Astrocyte (in vitro differentiated cells and primary cell): ENCODE data around the gene SLC25A33. TPM values are rescaled to one million over a fixed set of nuclear protein-coding genes. Genes with fewer than 3 reads are reported as not detected.

Source experiments
- DNase-seq: peaks from one replicate; pipeline ENCODE4 v3.0.0-alpha.2; 2010; ENCODE audit warnings: low read depth
- FAIRE-seq: peaks from 2 replicates; lab custom pipeline; 2011; peaks lifted over from hg19 to GRCh38; lab: Jason Lieb, UNC
- H2AFZ ChIP-seq: 2 replicates; pipeline ENCODE4 v1.6.0; 2012; ENCODE audit warnings: low read depth, low read length, inconsistent platforms
- H3K27ac ChIP-seq: 2 replicates; pipeline ENCODE4 v1.5.1; 2011; ENCODE audit warnings: low read depth, low read length, inconsistent platforms
- H3K27me3 ChIP-seq: 2 replicates; pipeline ENCODE4 v1.6.0; 2011; ENCODE audit warnings: low read length, inconsistent platforms; ENCODE audit not compliant: insufficient read depth
- H3K36me3 ChIP-seq: 2 replicates; pipeline ENCODE4 v1.5.1; 2011; ENCODE audit warnings: low read length, inconsistent platforms; ENCODE audit not compliant: insufficient read depth
- H3K4me1 ChIP-seq: 2 replicates; pipeline ENCODE4 v1.5.1; 2011; ENCODE audit warnings: low read length, inconsistent platforms; ENCODE audit not compliant: insufficient read depth
- H3K4me2 ChIP-seq: 2 replicates; pipeline ENCODE4 v1.6.0; 2012; ENCODE audit warnings: low read length, inconsistent platforms
- H3K4me3 ChIP-seq: 2 replicates; pipeline ENCODE4 v1.5.1; 2011; ENCODE audit warnings: low read depth, mild to moderate bottlenecking, low read length, inconsistent platforms; ENCODE audit not compliant: insufficient read depth
- H3K79me2 ChIP-seq: 2 replicates; pipeline ENCODE4 v1.6.0; 2012; ENCODE audit warnings: mild to moderate bottlenecking, low read length, inconsistent platforms; ENCODE audit not compliant: insufficient read depth
- H3K9ac ChIP-seq: 2 replicates; pipeline ENCODE4 v1.6.0; 2012; ENCODE audit warnings: mild to moderate bottlenecking, low read length, inconsistent platforms
- H3K9me3 ChIP-seq: 2 replicates; pipeline ENCODE4 v1.5.1; 2012; ENCODE audit warnings: low read depth, mild to moderate bottlenecking, low read length, inconsistent platforms; ENCODE audit not compliant: insufficient read depth
- H4K20me1 ChIP-seq: 2 replicates; pipeline ENCODE4 v1.6.0; 2012; ENCODE audit warnings: low read length, inconsistent platforms; ENCODE audit not compliant: insufficient read depth
- H3K27ac Mint-ChIP-seq: one replicate; pipeline ENCODE4 v1.8.0; 2021; ENCODE audit warnings: mild to moderate bottlenecking, mixed read lengths; ENCODE audit not compliant: unreplicated experiment
- H3K27me3 Mint-ChIP-seq: one replicate; pipeline ENCODE4 v1.8.0; 2021; ENCODE audit warnings: low read depth, mixed read lengths; ENCODE audit not compliant: unreplicated experiment
- H3K36me3 Mint-ChIP-seq: one replicate; pipeline ENCODE4 v1.8.0; 2021; ENCODE audit warnings: low read depth, mixed read lengths; ENCODE audit not compliant: unreplicated experiment
- H3K4me1 Mint-ChIP-seq: one replicate; pipeline ENCODE4 v1.8.0; 2021; ENCODE audit warnings: low read depth, mixed read lengths; ENCODE audit not compliant: unreplicated experiment
- H3K4me3 Mint-ChIP-seq: one replicate; pipeline ENCODE4 v1.8.0; 2021; ENCODE audit warnings: mild to moderate bottlenecking, moderate library complexity, mixed read lengths; ENCODE audit not compliant: unreplicated experiment
- H3K9me3 Mint-ChIP-seq: one replicate; pipeline ENCODE4 v1.8.0; 2021; ENCODE audit warnings: mild to moderate bottlenecking, mixed read lengths; ENCODE audit not compliant: unreplicated experiment
- CTCF ChIP-seq: IDR thresholded peaks from 2 replicates; pipeline ENCODE4 v1.5.1; 2011; ENCODE audit warnings: low read depth, mild to moderate bottlenecking, inconsistent platforms, low read length, moderate library complexity; ENCODE audit not compliant: insufficient read depth
- EZH2 ChIP-seq: IDR thresholded peaks from 2 replicates; pipeline ENCODE4 v1.6.1; 2012; ENCODE audit warnings: mild to moderate bottlenecking, low read length, inconsistent platforms; ENCODE audit not compliant: insufficient read depth
- total RNA-seq: library from RNA; stranded (reverse); gene quantifications from 2 replicates; pipeline ENCODE4 v1.2.1, GENCODE V29; 2021

The SLC25A33 gene
- total RNA-seq, 1 donor from 2014 or later, result 6.7 TPM

GRCh38 chr1:9609998-9610397 is 70.7 kb downstream of the SLC25A33 start:
- Histone ChIP-seq H3K4me3 (no peak overlapping the region), H4K20me1 (peaks cover 5% of the 10 kb centered on the region), H3K36me3 (no peaks in the 10 kb centered on the region), H3K79me2 (no peaks in the 10 kb centered on the region), H3K27ac (no peak overlapping the region), H3K4me1 (no peaks in the 10 kb centered on the region), H3K4me2 (no peak overlapping the region), H3K9me3 (no peaks in the 10 kb centered on the region), H3K9ac (no peak overlapping the region), H3K27me3 (no peaks in the 10 kb centered on the region), H2AFZ (no peak overlapping the region)
- Mint-ChIP-seq H3K27me3 (peaks cover 6% of the 10 kb centered on the region), H3K27ac (no peak overlapping the region), H3K36me3 (peaks cover 3% of the 10 kb centered on the region), H3K9me3 (peaks cover 1% of the 10 kb centered on the region), H3K4me1 (no peaks in the 10 kb centered on the region), H3K4me3 (no peak overlapping the region)
- TF ChIP-seq EZH2 (no peak), CTCF (no peak)
- FAIRE-seq (no peak), DNase-seq (no peak)

- DNase-seq (no peak), FAIRE-seq (no peak)
- Mint-ChIP-seq H3K36me3 (peaks cover 3% of the 10 kb centered on the region), H3K27ac (no peak overlapping the region), H3K4me3 (no peak overlapping the region), H3K9me3 (no peaks in the 10 kb centered on the region), H3K4me1 (no peaks in the 10 kb centered on the region), H3K27me3 (peaks cover 8% of the 10 kb centered on the region)
- H3K79me2 ChIP-seq, result no peaks in the 10 kb centered on the region
- no peak overlapping the region for H3K9ac ChIP-seq
- no peak overlapping the region for H3K4me2 ChIP-seq
- H3K36me3 ChIP-seq, result no peaks in the 10 kb centered on the region
- H3K9me3 ChIP-seq, result no peaks in the 10 kb centered on the region
- no peaks in the 10 kb centered on the region for H3K27me3 ChIP-seq
- H3K4me1 ChIP-seq, result no peaks in the 10 kb centered on the region
- no peak overlapping the region for H3K4me3 ChIP-seq
- H2AFZ ChIP-seq, result no peak overlapping the region
- peaks cover 5% of the 10 kb centered on the region for H4K20me1 ChIP-seq
- TF ChIP-seq EZH2 (no peak), CTCF (no peak)
- H3K27ac ChIP-seq, result no peak overlapping the region
Observed at GRCh38 chr1:9610548-9610947, 71.3 kb downstream of the SLC25A33 start.

- Histone ChIP-seq H2AFZ (no peak overlapping the region), H3K9me3 (no peaks in the 10 kb centered on the region), H3K27me3 (no peaks in the 10 kb centered on the region), H3K4me3 (no peak overlapping the region), H3K4me2 (no peak overlapping the region), H3K4me1 (no peaks in the 10 kb centered on the region), H3K79me2 (no peaks in the 10 kb centered on the region), H3K36me3 (no peaks in the 10 kb centered on the region), H3K9ac (no peak overlapping the region), H4K20me1 (peaks cover 2% of the 10 kb centered on the region), H3K27ac (no peak overlapping the region)
- Mint-ChIP-seq H3K4me3 (no peak overlapping the region), H3K36me3 (peaks cover 3% of the 10 kb centered on the region), H3K4me1 (no peaks in the 10 kb centered on the region), H3K27me3 (peaks cover 3% of the 10 kb centered on the region), H3K27ac (no peak overlapping the region), H3K9me3 (no peaks in the 10 kb centered on the region)
- DNase-seq (no peak), FAIRE-seq (no peak)
- TF ChIP-seq CTCF (no peak), EZH2 (no peak)
Observed at GRCh38 chr1:9611716-9612115, 72.5 kb downstream of the SLC25A33 start.
